A549 (cell line): ENCODE measurements around the gene NRG4. TPM values are rescaled to one million over a fixed set of nuclear protein-coding genes. Genes with fewer than 3 reads are reported as not detected.

Experiments
- ATAC-seq, 2 experiments: fragments of 200-7000 bp in 1 of 2; fragments of >200 bp in 1 of 2; cut with Nextera tagmentation in 1 of 2; cut with Tn5 transposase in 1 of 2; 3 replicates each; pipeline versions ENCODE4 v1.8.0 to v1.9.1; 2018 to 2020; ENCODE audit warnings: mild to moderate bottlenecking in 1 of 2, moderate library complexity in 1 of 2
- CTCF ChIA-PET: fragments of 300-600 bp; sonication (Branson Sonifier 250); formaldehyde crosslinking; extraction: SDS; loops from one replicate; lab custom pipeline; 2021; ENCODE audit warnings: antibody characterized with exemption, inconsistent platforms; lab: Yijun Ruan, JAX
- POLR2A ChIA-PET: fragments of 350-600 bp; formaldehyde crosslinking; extraction: SDS; loops from one replicate; lab custom pipeline; 2021; ENCODE audit warnings: antibody characterized with exemption, inconsistent platforms; lab: Yijun Ruan, JAX
- DNase-seq, 2 experiments: peaks; one replicate each; pipeline versions ENCODE4 v3.0.0 to v3.0.0-alpha.2; 2011 to 2016; ENCODE audit warnings: low read depth in 1 of 2, low spot score in 1 of 2
- FAIRE-seq: peaks from 2 replicates; lab custom pipeline; 2011; peaks lifted over from hg19 to GRCh38; lab: Jason Lieb, UNC
- H3K27ac ChIP-seq, 2 experiments: fragments of >200 bp; sonication (Bioruptor Twin); formaldehyde crosslinking; 3 replicates each; pipeline ENCODE4 v1.5.1; 2016 to 2017
- H3K4me1 ChIP-seq: fragments of >200 bp; sonication (Bioruptor Twin); formaldehyde crosslinking; 3 replicates; pipeline ENCODE4 v1.6.1; 2016
- H3K4me2 ChIP-seq: fragments of >200 bp; sonication (Bioruptor Twin); formaldehyde crosslinking; 3 replicates; pipeline ENCODE4 v1.6.1; 2016
- H3K4me3 ChIP-seq: fragments of >200 bp; sonication (Bioruptor Twin); formaldehyde crosslinking; 3 replicates; pipeline ENCODE4 v1.5.1; 2016
- H3K9me3 ChIP-seq: fragments of >200 bp; sonication (Bioruptor Twin); formaldehyde crosslinking; 3 replicates; pipeline ENCODE4 v1.6.1; 2016
- ATOH8 ChIP-seq: fragments of 250-450 bp; sonication (Bioruptor Pico); IDR thresholded peaks from 2 replicates; pipeline ENCODE4 v1.5.0; 2020; ENCODE audit warnings: low read depth, mild to moderate bottlenecking, moderate library complexity
- CBX8 ChIP-seq: fragments of 200-600 bp; sonication (generic); IDR thresholded peaks from 2 replicates; pipeline ENCODE4 v1.6.1; 2016
- CEBPB ChIP-seq, 2 experiments: fragments of >200 bp in 1 of 2; sonication (Bioruptor Twin) in 1 of 2; formaldehyde crosslinking in 1 of 2; IDR thresholded peaks; 2 replicates each; pipeline ENCODE4 v1.6.1; 2012 to 2016
- CHD4 ChIP-seq: fragments of 200-600 bp; sonication (generic); IDR thresholded peaks from 2 replicates; pipeline ENCODE4 v1.6.1; 2016; ENCODE audit warnings: antibody characterized with exemption, mild to moderate bottlenecking, borderline replicate concordance
- CTCF ChIP-seq: fragments of >200 bp; sonication (Bioruptor Twin); formaldehyde crosslinking; IDR thresholded peaks from 3 replicates; pipeline ENCODE4 v1.5.1; 2016
- E2F6 ChIP-seq: IDR thresholded peaks from 2 replicates; pipeline ENCODE4 v1.6.1; 2012; ENCODE audit warnings: low read depth, borderline replicate concordance
- EP300 ChIP-seq, 2 experiments: fragments of >200 bp; sonication (Bioruptor Twin); formaldehyde crosslinking; IDR thresholded peaks; 2 replicates in 1 of 2; 3 replicates in 1 of 2; pipeline ENCODE4 v1.6.1; 2016 to 2017
- ESRRA ChIP-seq: fragments of 150-350 bp; IDR thresholded peaks from 2 replicates; pipeline ENCODE4 v1.6.1; 2014; ENCODE audit warnings: mild to moderate bottlenecking, low read length, borderline replicate concordance
- FOXS1 ChIP-seq: fragments of 250-450 bp; sonication (Bioruptor Pico); IDR thresholded peaks from 2 replicates; pipeline ENCODE4 v1.5.0; 2020; ENCODE audit warnings: mild to moderate bottlenecking, moderate library complexity
- GATA3 ChIP-seq: IDR thresholded peaks from 2 replicates; pipeline ENCODE4 v1.6.1; 2012; ENCODE audit warnings: borderline replicate concordance
- HES2 ChIP-seq: fragments of >200 bp; sonication (Bioruptor Twin); formaldehyde crosslinking; IDR thresholded peaks from 2 replicates; pipeline ENCODE4 v1.6.1; 2016
- HEYL ChIP-seq: fragments of 250-450 bp; sonication (Bioruptor Pico); IDR thresholded peaks from 2 replicates; pipeline ENCODE4 v1.8.0; 2021; ENCODE audit warnings: mild to moderate bottlenecking, moderate library complexity
- HOXA7 ChIP-seq: fragments of 250-450 bp; sonication (Bioruptor Pico); IDR thresholded peaks from 2 replicates; pipeline ENCODE4 v1.5.0; 2020; ENCODE audit warnings: mild to moderate bottlenecking, moderate library complexity
- HOXB13 ChIP-seq: fragments of 250-450 bp; sonication (Bioruptor Pico); IDR thresholded peaks from 2 replicates; pipeline ENCODE4 v1.5.0; 2020; ENCODE audit warnings: low read depth, mild to moderate bottlenecking, moderate library complexity
- JUNB ChIP-seq: fragments of >200 bp; sonication (Bioruptor Twin); formaldehyde crosslinking; IDR thresholded peaks from 2 replicates; pipeline ENCODE4 v1.6.1; 2016
- MAFK ChIP-seq: fragments of 450-650 bp; IDR thresholded peaks from 2 replicates; pipeline ENCODE4 v1.6.1; 2014; ENCODE audit not compliant: partially characterized antibody
- MYC ChIP-seq: IDR thresholded peaks from 2 replicates; pipeline ENCODE4 v1.6.1; 2012; ENCODE audit warnings: mild to moderate bottlenecking, inconsistent platforms, low read length, improper control_type of control experiment, borderline replicate concordance
- NR3C1 ChIP-seq: fragments of >200 bp; sonication (Bioruptor Twin); formaldehyde crosslinking; IDR thresholded peaks from 3 replicates; pipeline ENCODE4 v1.6.1; 2017
- PBX3 ChIP-seq: IDR thresholded peaks from 2 replicates; pipeline ENCODE4 v1.6.1; 2012
- RFX5 ChIP-seq: fragments of 450-650 bp; IDR thresholded peaks from 2 replicates; pipeline ENCODE4 v1.7.1; 2014; ENCODE audit warnings: antibody characterized with exemption, mild to moderate bottlenecking, moderate library complexity
- RNF2 ChIP-seq: fragments of 200-600 bp; sonication (generic); IDR thresholded peaks from 2 replicates; pipeline ENCODE4 v1.6.1; 2016; ENCODE audit warnings: low read depth, mild to moderate bottlenecking, antibody characterized with exemption, moderate library complexity, borderline replicate concordance
- SMC3 ChIP-seq: fragments of >200 bp; sonication (Bioruptor Twin); formaldehyde crosslinking; IDR thresholded peaks from 3 replicates; pipeline ENCODE4 v1.6.1; 2018; ENCODE audit warnings: inconsistent platforms
- SREBF2 ChIP-seq: fragments of 450-650 bp; IDR thresholded peaks from 2 replicates; pipeline ENCODE4 v1.6.1; 2014; ENCODE audit warnings: mild to moderate bottlenecking, moderate library complexity
- TFCP2L1 ChIP-seq: fragments of 250-450 bp; sonication (Bioruptor Pico); IDR thresholded peaks from 2 replicates; pipeline ENCODE4 v1.5.0; 2021; ENCODE audit warnings: mild to moderate bottlenecking
- USF2 ChIP-seq: fragments of 450-650 bp; IDR thresholded peaks from 2 replicates; pipeline ENCODE4 v1.6.1; 2014; ENCODE audit warnings: antibody characterized with exemption
- ZFP36 ChIP-seq: fragments of 450-650 bp; IDR thresholded peaks from 2 replicates; pipeline ENCODE4 v1.6.1; 2014; ENCODE audit warnings: borderline replicate concordance; ENCODE audit not compliant: partially characterized antibody
- ZNF302 ChIP-seq: fragments of 250-450 bp; sonication (Bioruptor Pico); IDR thresholded peaks from 2 replicates; pipeline ENCODE4 v1.9.0; 2021; ENCODE audit warnings: inconsistent platforms, mild to moderate bottlenecking, moderate library complexity
- WGBS: methylation state at CpG from one replicate; pipeline ENCODE4 v1.1.6; 2017; ENCODE audit errors: missing lambda C conversion rate; 5-methylcytosine and 5-hydroxymethylcytosine counted together
- polyA plus RNA-seq, 4 experiments: library from polyadenylated mRNA; depleted of rRNA in 3 of 4; stranded (reverse); fragments of >200 nt; fragmentation: RNase III in 1 of 4; extraction: RNeasy Plus Mini Kit Qiagen cat#74134 plus additional on column Dnase treatment in 1 of 4; gene quantifications; 2 replicates in 3 of 4; 3 replicates in 1 of 4; pipeline ENCODE4 v1.2.3, GENCODE V29; 2011 to 2017

The NRG4 gene
- polyA plus RNA-seq, 2 of the 4 experiments (the other 2 are of a cell fraction), result 0.56 to 9.2 TPM

- no peaks in the 10 kb centered on the region for H3K9me3 ChIP-seq
- no peak overlapping the region for H3K4me2 ChIP-seq
- ATAC-seq, result no peak
- FAIRE-seq, result no peak
- no peak overlapping the region for H3K4me3 ChIP-seq
- ChIA-PET POLR2A (no interaction called here), CTCF (interaction anchor here (2.1 to 6.6 kb wide), 2 partner anchors 10 to 110 kb away, joined by 11 to 55 read pairs; no protein-coding TSS in a partner anchor)
- TF ChIP-seq ZNF302 (CRISPR knock-in tag) (no peak), FOXS1 (CRISPR knock-in tag) (no peak), SREBF2 (no peak), EP300 (IDR thresholded peaks at IDR 0.05) (no peak), TFCP2L1 (CRISPR knock-in tag) (no peak), USF2 (no peak), HOXA7 (CRISPR knock-in tag) (no peak), SMC3 (no peak), JUNB (no peak), CHD4 (no peak), CTCF (no peak), RFX5 (no peak), MYC (no peak), HEYL (no peak), GATA3 (no peak), E2F6 (no peak), HES2 (no peak), RNF2 (no peak), HOXB13 (CRISPR knock-in tag) (no peak), ATOH8 (CRISPR knock-in tag) (no peak)
- H3K4me1 ChIP-seq, result peaks cover 20% of the 10 kb centered on the region; the same call in 2 of the 3 replicates
- no peak overlapping the region for H3K27ac ChIP-seq
- no peak for DNase-seq
- WGBS, result 97% methylated on average over 1 of the region's 1 CpG
Measured at GRCh38 chr15:75920079-75920478, 92.1 kb downstream of the NRG4 start.

- no peak for FAIRE-seq
- H3K4me1 ChIP-seq, result peaks cover 11% of the 10 kb centered on the region; the same call in 2 of the 3 replicates
- no peaks in the 10 kb centered on the region for H3K9me3 ChIP-seq
- WGBS, result 89% methylated on average over 1 of the region's 1 CpG
- no peak overlapping the region for H3K4me3 ChIP-seq
- H3K27ac ChIP-seq, result no peak overlapping the region
- CTCF ChIA-PET, result interaction anchor here (1.8 to 6.6 kb wide), 2 partner anchors 10 to 12 kb away, joined by 7 to 55 read pairs; no protein-coding TSS in a partner anchor
- POLR2A ChIA-PET, result no interaction called here
- H3K4me2 ChIP-seq, result no peak overlapping the region
- ATAC-seq, result no peak
- TF ChIP-seq NR3C1, result no peak
- no peak for TF ChIP-seq FOXS1 (CRISPR knock-in tag)
- TF ChIP-seq ZFP36, result no peak
- no peak for TF ChIP-seq PBX3
- no peak for TF ChIP-seq MAFK
- no peak for TF ChIP-seq ESRRA
- TF ChIP-seq CBX8, result no peak
- TF ChIP-seq CHD4, result no peak
- no peak for TF ChIP-seq TFCP2L1 (CRISPR knock-in tag)
- no peak for TF ChIP-seq CEBPB (IDR thresholded peaks at IDR 0.05)
- no peak for TF ChIP-seq EP300 (IDR thresholded peaks at IDR 0.05)
- no peak for DNase-seq
Measured at GRCh38 chr15:75918135-75918534, 94.1 kb downstream of the NRG4 start.
